ENCODE measurements around the gene LINS1.
A peak's percentile ranks its signal among the peaks of the same experiment; 100 is the strongest.
"Not testable (repeated sequence)": the region's sequence is repeated elsewhere in the genome, so short reads cannot be mapped to it uniquely, and the experiment has no call there.

Gene LINS1

GRCh38 chr15:100598655-100599054, 3.3 kb downstream of the LINS1 start:
- no peak for DNase-seq

- DNase-seq, result no peak
Measured at GRCh38 chr15:100597862-100598261, 4.1 kb downstream of the LINS1 start.

- peak; percentile 95 for DNase-seq
Measured at GRCh38 chr15:100596792-100597191, 5.2 kb downstream of the LINS1 start.

GRCh38 chr15:100595964-100596363, 6.0 kb downstream of the LINS1 start:
- no peak for DNase-seq

- no peak for DNase-seq
Measured at GRCh38 chr15:100593431-100593830, 8.6 kb downstream of the LINS1 start.

GRCh38 chr15:100592898-100593297, 9.1 kb downstream of the LINS1 start:
- DNase-seq, result no peak

GRCh38 chr15:100591835-100592234, 10.1 kb downstream of the LINS1 start:
- DNase-seq, result no peak

- DNase-seq, result not testable (repeated sequence)
Measured at GRCh38 chr15:100591163-100591562, 10.8 kb downstream of the LINS1 start.

- DNase-seq, result no peak
Measured at GRCh38 chr15:100588638-100589242, 13.2 kb downstream of the LINS1 start.

- DNase-seq, result no peak
Measured at GRCh38 chr15:100580414-100580813, 21.6 kb downstream of the LINS1 start.

- DNase-seq, result no peak
Measured at GRCh38 chr15:100573526-100573925, 28.5 kb downstream of the LINS1 start.

- DNase-seq, result no peak
Measured at GRCh38 chr15:100572362-100572983, 29.5 kb downstream of the LINS1 start.

- no peak for DNase-seq
Measured at GRCh38 chr15:100571592-100572167, 30.3 kb downstream of the LINS1 start.

GRCh38 chr15:100570735-100571313, 31.2 kb downstream of the LINS1 start:
- DNase-seq, result no peak

GRCh38 chr15:100570275-100570674, 31.7 kb downstream of the LINS1 start:
- DNase-seq, result no peak

GRCh38 chr15:100569391-100569790, 32.6 kb downstream of the LINS1 start:
- DNase-seq, result no peak

GRCh38 chr15:100566850-100567628, 34.9 kb downstream of the LINS1 start:
- no peak for DNase-seq

- DNase-seq, result no peak
Measured at GRCh38 chr15:100565591-100565990, 36.4 kb downstream of the LINS1 start.

GRCh38 chr15:100560323-100560722, 41.7 kb downstream of the LINS1 start:
- no peak for DNase-seq

GRCh38 chr15:100559330-100559729, 42.7 kb downstream of the LINS1 start:
- DNase-seq, result no peak

GRCh38 chr15:100558771-100559254, 43.2 kb downstream of the LINS1 start:
- DNase-seq, result no peak

- DNase-seq, result no peak
Measured at GRCh38 chr15:100553468-100553867, 48.5 kb downstream of the LINS1 start.

- DNase-seq, result no peak
Measured at GRCh38 chr15:100547961-100548360, 54.0 kb downstream of the LINS1 start.
